Measurements from ENCODE around the gene SALL1. TPM values are rescaled to one million over a fixed set of nuclear protein-coding genes. Genes with fewer than 3 reads are reported as not detected.

SALL1 gene
- total and polyA plus RNA-seq, 2 of the 13 experiments (the other 11 are each of a cell fraction or from before 2014, with no cell fraction given), result 6.6 to 12.3 TPM

DNA sequence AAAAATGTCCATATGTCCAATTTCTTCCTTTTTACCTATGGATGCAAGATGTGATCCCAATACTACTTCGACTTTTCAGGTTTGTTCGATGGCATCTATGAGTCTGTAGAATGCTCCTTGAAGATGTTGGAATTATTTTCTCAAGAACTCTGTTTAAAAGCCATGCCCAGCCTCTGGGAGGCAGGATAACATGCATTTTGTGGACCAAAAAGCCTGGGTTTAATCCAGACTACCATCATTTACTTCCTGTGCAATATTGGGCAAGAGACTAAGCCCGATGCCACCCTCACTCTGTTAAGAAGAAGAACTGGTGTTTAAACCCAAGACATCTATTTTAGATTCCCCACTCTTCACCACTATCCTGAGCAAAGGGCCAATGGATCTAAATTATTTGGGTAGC lies 42.8 kb upstream of the SALL1 start:
- H3K4me2 ChIP-seq (ENCODE audit: low read depth, low read length), result no peak overlapping the region
- H2AFZ ChIP-seq (ENCODE audit: low read length), result no peak overlapping the region
- TF ChIP-seq ZNF549 (CRISPR knock-in tag; IDR thresholded peaks at IDR 0.05), result no peak
- no peak for TF ChIP-seq ARNT (IDR thresholded peaks at IDR 0.05)
- TF ChIP-seq JUND (CRISPR knock-in tag; IDR thresholded peaks at IDR 0.05), result no peak
- no peak for TF ChIP-seq ZNF3 (CRISPR knock-in tag; IDR thresholded peaks at IDR 0.05)
- no peak for TF ChIP-seq ZFAT (CRISPR knock-in tag; conservative IDR thresholded peaks at IDR 0.05)
- TF ChIP-seq CAMTA2 (CRISPR knock-in tag; IDR thresholded peaks at IDR 0.05; ENCODE audit: borderline replicate concordance), result no peak
- TF ChIP-seq SOX6 (IDR thresholded peaks at IDR 0.05), result no peak
- TF ChIP-seq SOX6 (CRISPR knock-in tag; IDR thresholded peaks at IDR 0.05), result no peak
- TF ChIP-seq NR2F2 (IDR thresholded peaks at IDR 0.05; ENCODE audit: borderline replicate concordance, low read depth), result no peak
- TF ChIP-seq CBFB (CRISPR knock-in tag; IDR thresholded peaks at IDR 0.05), result no peak
- TF ChIP-seq, protein P1, sequence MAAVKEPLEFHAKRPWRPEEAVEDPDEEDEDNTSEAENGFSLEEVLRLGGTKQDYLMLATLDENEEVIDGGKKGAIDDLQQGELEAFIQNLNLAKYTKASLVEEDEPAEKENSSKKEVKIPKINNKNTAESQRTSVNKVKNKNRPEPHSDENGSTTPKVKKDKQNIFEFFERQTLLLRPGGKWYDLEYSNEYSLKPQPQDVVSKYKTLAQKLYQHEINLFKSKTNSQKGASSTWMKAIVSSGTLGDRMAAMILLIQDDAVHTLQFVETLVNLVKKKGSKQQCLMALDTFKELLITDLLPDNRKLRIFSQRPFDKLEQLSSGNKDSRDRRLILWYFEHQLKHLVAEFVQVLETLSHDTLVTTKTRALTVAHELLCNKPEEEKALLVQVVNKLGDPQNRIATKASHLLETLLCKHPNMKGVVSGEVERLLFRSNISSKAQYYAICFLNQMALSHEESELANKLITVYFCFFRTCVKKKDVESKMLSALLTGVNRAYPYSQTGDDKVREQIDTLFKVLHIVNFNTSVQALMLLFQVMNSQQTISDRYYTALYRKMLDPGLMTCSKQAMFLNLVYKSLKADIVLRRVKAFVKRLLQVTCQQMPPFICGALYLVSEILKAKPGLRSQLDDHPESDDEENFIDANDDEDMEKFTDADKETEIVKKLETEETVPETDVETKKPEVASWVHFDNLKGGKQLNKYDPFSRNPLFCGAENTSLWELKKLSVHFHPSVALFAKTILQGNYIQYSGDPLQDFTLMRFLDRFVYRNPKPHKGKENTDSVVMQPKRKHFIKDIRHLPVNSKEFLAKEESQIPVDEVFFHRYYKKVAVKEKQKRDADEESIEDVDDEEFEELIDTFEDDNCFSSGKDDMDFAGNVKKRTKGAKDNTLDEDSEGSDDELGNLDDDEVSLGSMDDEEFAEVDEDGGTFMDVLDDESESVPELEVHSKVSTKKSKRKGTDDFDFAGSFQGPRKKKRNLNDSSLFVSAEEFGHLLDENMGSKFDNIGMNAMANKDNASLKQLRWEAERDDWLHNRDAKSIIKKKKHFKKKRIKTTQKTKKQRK (IDR thresholded peaks at IDR 0.05; ENCODE audit: low read length), result no peak
- TF ChIP-seq, protein P2, sequence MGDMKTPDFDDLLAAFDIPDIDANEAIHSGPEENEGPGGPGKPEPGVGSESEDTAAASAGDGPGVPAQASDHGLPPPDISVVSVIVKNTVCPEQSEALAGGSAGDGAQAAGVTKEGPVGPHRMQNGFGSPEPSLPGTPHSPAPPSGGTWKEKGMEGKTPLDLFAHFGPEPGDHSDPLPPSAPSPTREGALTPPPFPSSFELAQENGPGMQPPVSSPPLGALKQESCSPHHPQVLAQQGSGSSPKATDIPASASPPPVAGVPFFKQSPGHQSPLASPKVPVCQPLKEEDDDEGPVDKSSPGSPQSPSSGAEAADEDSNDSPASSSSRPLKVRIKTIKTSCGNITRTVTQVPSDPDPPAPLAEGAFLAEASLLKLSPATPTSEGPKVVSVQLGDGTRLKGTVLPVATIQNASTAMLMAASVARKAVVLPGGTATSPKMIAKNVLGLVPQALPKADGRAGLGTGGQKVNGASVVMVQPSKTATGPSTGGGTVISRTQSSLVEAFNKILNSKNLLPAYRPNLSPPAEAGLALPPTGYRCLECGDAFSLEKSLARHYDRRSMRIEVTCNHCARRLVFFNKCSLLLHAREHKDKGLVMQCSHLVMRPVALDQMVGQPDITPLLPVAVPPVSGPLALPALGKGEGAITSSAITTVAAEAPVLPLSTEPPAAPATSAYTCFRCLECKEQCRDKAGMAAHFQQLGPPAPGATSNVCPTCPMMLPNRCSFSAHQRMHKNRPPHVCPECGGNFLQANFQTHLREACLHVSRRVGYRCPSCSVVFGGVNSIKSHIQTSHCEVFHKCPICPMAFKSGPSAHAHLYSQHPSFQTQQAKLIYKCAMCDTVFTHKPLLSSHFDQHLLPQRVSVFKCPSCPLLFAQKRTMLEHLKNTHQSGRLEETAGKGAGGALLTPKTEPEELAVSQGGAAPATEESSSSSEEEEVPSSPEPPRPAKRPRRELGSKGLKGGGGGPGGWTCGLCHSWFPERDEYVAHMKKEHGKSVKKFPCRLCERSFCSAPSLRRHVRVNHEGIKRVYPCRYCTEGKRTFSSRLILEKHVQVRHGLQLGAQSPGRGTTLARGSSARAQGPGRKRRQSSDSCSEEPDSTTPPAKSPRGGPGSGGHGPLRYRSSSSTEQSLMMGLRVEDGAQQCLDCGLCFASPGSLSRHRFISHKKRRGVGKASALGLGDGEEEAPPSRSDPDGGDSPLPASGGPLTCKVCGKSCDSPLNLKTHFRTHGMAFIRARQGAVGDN (CRISPR knock-in tag; IDR thresholded peaks at IDR 0.05), result no peak
- TF ChIP-seq TARDBP (CRISPR knock-in tag; IDR thresholded peaks at IDR 0.05), result no peak
- TF ChIP-seq SRF (IDR thresholded peaks at IDR 0.05; ENCODE audit: low read depth, low read length), result no peak
- TF ChIP-seq ZNF709 (CRISPR knock-in tag; IDR thresholded peaks at IDR 0.05), result no peak
- TF ChIP-seq TBP (CRISPR knock-in tag; IDR thresholded peaks at IDR 0.05), result no peak
- no peak for TF ChIP-seq ZNF33B (CRISPR knock-in tag; IDR thresholded peaks at IDR 0.05)
- TF ChIP-seq ZNF143 (CRISPR knock-in tag; IDR thresholded peaks at IDR 0.05), result no peak
- in situ Hi-C loops (cut with HindIII; ENCODE audit: extremely low pct_ligation_motif_present, low pct_unique_long_range_greater_than_20kb), result no loop called here
- no peak overlapping the region for H3K4me3 ChIP-seq (replicated peaks in 1 of 3; ENCODE audit: insufficient read depth in 1 of 3, low read depth in 2 of 3, low read length in 3 of 3)
- no peak for FAIRE-seq
- H3K4me1 ChIP-seq (ENCODE audit: insufficient read depth, low read length), result no peaks in the 10 kb centered on the region
- no peaks in the 10 kb centered on the region; a peak in 1 of 5 replicates for H3K27me3 ChIP-seq (ENCODE audit: control insufficient read depth in 1 of 2, insufficient read depth in 2 of 2, low read length in 2 of 2)
- no peak for DNase-seq (ENCODE audit: low spot score)
- no peaks in the 10 kb centered on the region for H3K9me3 ChIP-seq (ENCODE audit: low read length)
- CTCF ChIA-PET (ENCODE audit: low intra/inter-chr PET ratio, low total read pairs), result no interaction called here
- no peaks in the 10 kb centered on the region for H4K20me1 ChIP-seq (ENCODE audit: insufficient read depth, low read length)
- H3K27ac ChIP-seq (ENCODE audit: extremely low read length, insufficient read depth, low read length), result no peak overlapping the region
- H3K9ac ChIP-seq (ENCODE audit: insufficient read depth, low read depth, low read length), result no peak overlapping the region
- intact Hi-C loops (cut with micrococcal nuclease; ENCODE audit: unreplicated experiment), result no loop called here
- 33% methylated on average over 3 of the region's 3 CpGs for WGBS (ENCODE audit: low lambda C conversion rate)
- POLR2A ChIA-PET, result no interaction called here
- no peak for ATAC-seq
- no peaks in the 10 kb centered on the region for H3K36me3 ChIP-seq (replicated peaks in 1 of 2; ENCODE audit: control insufficient read depth in 1 of 2, insufficient read depth in 2 of 2, low read length in 2 of 2)
- no TSS peak for BruUV-seq (replicated peaks)
- no peaks in the 10 kb centered on the region for H3K79me2 ChIP-seq (ENCODE audit: insufficient read depth, low read length)

Measured in HepG2 (cell line).